ENCODE data around the gene PUSL1.
"Not testable (repeated sequence)": the region's sequence is repeated elsewhere in the genome, so short reads cannot be mapped to it uniquely, and the experiment has no call there.

Gene PUSL1

DNA sequence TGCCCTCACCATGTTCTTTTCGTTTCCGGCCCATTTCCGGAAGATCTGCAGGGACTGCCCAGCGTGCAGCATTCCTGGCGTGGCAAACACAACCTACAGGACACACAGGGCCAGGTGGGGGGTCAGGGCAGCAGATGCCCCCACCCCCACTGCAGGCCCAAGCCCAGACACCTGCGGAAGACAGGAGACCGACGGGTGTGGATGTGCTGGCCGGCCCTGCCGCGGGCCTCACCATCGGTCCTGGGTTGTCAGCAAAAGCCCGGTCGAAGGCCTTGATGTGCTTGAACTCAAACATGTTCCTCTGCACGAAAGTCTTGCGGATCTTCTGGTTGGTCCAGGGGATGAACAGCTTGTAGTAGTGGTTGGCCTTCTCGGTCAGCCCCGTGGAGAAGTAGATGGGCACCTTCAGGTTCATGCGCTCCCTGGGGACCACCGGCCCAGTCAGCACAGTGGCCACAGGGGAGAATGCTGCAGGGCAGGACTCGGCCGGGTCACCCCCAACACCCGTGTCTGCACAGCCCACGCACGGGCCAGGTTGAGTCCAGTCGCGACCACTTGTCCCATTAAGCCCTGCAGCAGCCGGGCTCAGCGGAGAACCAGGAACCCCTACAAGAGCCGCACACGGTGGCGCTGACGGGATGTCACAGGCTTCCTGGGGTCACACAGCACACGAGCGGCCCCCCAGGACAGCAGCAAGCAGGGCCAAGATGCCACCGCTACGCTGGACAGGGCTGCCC is 5.3 kb downstream of the PUSL1 start:
- no peaks in the 10 kb centered on the region for H3K27me3 ChIP-seq (replicated peaks)
- TF ChIP-seq, protein P1, sequence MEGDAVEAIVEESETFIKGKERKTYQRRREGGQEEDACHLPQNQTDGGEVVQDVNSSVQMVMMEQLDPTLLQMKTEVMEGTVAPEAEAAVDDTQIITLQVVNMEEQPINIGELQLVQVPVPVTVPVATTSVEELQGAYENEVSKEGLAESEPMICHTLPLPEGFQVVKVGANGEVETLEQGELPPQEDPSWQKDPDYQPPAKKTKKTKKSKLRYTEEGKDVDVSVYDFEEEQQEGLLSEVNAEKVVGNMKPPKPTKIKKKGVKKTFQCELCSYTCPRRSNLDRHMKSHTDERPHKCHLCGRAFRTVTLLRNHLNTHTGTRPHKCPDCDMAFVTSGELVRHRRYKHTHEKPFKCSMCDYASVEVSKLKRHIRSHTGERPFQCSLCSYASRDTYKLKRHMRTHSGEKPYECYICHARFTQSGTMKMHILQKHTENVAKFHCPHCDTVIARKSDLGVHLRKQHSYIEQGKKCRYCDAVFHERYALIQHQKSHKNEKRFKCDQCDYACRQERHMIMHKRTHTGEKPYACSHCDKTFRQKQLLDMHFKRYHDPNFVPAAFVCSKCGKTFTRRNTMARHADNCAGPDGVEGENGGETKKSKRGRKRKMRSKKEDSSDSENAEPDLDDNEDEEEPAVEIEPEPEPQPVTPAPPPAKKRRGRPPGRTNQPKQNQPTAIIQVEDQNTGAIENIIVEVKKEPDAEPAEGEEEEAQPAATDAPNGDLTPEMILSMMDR (IDR thresholded peaks at IDR 0.05; ENCODE audit: low read depth, low read length, missing control alignments): no peak
- H3K27ac ChIP-seq: no peak overlapping the region
- DNase-seq: no peak
- no peak overlapping the region for H3K4me3 ChIP-seq (ENCODE audit: low read depth, low read length)
- H3K36me3 ChIP-seq (replicated peaks): peaks cover 52% of the 10 kb centered on the region
- in situ Hi-C loops (cut with HindIII; ENCODE audit: low pct_ligation_motif_present, low sequenced_read_pairs): no loop called here

DNA sequence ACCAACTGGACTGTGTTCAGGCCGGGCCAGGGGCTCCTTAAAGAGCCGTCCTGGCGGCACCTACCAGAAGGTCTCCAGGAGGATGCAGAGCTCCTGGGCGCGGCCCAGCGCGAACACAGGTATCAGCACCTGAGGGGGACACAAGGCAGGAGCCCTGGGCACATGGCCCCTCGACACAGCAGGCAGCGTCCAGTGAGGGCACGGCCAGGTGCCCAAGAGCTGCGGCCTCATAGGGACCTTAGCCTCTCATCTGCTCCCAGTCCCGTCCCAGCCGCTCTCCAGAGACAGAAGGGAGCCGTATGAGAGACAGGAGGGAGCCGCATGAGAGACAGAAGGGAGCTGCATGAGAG is 5.8 kb downstream of the PUSL1 start:
- Histone ChIP-seq H3K4me3 (ENCODE audit: low read depth, low read length) (no peak overlapping the region), H3K27ac (no peak overlapping the region), H3K36me3 (replicated peaks) (peaks cover 58% of the 10 kb centered on the region), H3K27me3 (replicated peaks) (no peaks in the 10 kb centered on the region)
- TF ChIP-seq, protein P1 (IDR thresholded peaks at IDR 0.05; ENCODE audit: low read depth, low read length, missing control alignments): no peak
- in situ Hi-C loops (cut with HindIII; ENCODE audit: low pct_ligation_motif_present, low sequenced_read_pairs): no loop called here
- DNase-seq: no peak

DNA sequence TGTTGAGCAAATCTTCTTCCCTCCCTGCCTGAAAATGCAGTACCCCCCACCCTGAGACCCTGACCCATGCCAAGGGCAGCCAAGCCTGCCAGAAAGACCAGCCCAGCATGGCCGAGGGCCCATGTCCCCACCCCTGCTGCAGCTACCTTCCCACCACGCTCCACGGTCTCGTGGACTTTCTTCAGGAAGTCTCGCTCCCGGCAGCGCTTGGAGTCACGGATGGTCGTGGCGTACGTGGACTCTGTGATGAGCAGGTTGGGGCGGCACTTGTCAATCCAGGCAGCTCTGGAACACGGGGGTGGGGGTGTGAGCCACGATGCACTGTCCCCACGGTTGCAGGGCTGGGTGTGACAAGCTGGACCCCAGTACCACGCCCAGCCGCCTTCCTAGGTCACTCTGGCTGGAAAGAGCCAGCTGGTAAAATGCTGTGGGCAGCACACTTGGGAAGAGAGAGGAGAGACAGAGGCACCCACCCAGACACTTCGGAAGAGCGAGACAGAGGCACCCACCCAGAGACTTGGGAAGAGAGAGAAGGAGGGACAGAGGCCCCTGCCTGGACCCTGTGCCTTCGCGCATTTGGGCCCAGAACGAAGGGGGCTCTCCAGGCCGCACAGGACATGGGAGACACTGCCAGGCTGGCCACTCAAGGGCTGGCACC is 6.4 kb downstream of the PUSL1 start:
- no peak overlapping the region for H3K27ac ChIP-seq
- H3K4me3 ChIP-seq (ENCODE audit: low read depth, low read length): no peak overlapping the region
- in situ Hi-C loops (cut with HindIII; ENCODE audit: low pct_ligation_motif_present, low sequenced_read_pairs): no loop called here
- peaks cover 58% of the 10 kb centered on the region for H3K36me3 ChIP-seq (replicated peaks)
- H3K27me3 ChIP-seq (replicated peaks): no peaks in the 10 kb centered on the region
- DNase-seq: no peak
- TF ChIP-seq, protein P1 (IDR thresholded peaks at IDR 0.05; ENCODE audit: low read depth, low read length, missing control alignments): no peak

DNA sequence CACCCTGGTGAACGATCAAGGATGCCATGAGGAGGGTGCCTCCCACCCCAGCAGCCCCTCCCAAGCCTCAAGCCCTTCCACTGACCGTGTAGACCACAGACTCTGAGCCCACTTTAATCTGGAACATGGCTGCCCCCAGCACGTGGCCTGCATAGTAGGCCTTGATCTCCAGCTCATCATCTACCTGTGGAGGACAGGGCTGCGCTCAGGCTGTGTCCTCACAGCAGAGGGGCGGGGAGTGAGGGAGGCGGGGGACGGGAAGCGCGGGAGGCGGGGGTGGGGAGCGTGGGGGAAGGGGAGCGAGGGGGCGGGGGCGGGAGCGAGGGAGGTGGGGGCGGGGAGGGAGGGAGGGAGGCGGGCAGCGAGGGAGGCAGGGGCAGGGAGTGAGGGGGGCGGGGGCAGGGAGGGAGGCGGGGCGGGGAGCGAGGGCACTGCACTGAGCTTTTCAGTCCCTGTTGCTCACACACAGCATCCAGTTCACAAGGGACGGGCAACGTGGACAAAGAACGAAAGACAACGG is 7.1 kb downstream of the PUSL1 start:
- TF ChIP-seq, protein P1 (IDR thresholded peaks at IDR 0.05; ENCODE audit: low read depth, low read length, missing control alignments): no peak
- no peak for DNase-seq
- in situ Hi-C loops (cut with HindIII; ENCODE audit: low pct_ligation_motif_present, low sequenced_read_pairs): no loop called here
- Histone ChIP-seq H3K4me3 (ENCODE audit: low read depth, low read length) (no peak overlapping the region), H3K27me3 (replicated peaks) (no peaks in the 10 kb centered on the region), H3K27ac (no peak overlapping the region), H3K36me3 (replicated peaks) (peaks cover 56% of the 10 kb centered on the region)

DNA sequence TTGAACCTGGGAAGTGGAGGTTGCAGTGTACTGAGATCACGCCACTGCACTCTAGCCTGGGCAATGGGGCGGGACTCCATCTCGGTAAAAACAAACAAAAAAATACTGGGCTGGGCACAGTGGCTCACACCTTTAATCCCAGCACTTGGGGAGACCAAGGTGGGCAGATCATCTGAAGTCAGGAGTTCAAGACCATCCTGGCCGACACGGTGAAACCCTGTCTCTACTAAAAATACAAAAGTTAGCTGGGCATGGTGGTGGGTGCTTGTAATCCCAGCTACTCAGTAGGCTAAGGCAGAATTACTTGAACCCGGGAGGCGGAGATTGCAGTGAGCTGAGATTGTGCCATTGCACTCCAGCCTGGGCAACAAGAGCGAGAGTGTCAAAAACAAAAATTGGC is 7.8 kb downstream of the PUSL1 start:
- H3K4me3 ChIP-seq (ENCODE audit: low read depth, low read length); H3K27me3 ChIP-seq (replicated peaks); H3K27ac ChIP-seq; in situ Hi-C loops (cut with HindIII; ENCODE audit: low pct_ligation_motif_present, low sequenced_read_pairs); DNase-seq: not testable (repeated sequence)
- H3K36me3 ChIP-seq (replicated peaks): peaks cover 53% of the 10 kb centered on the region

DNA sequence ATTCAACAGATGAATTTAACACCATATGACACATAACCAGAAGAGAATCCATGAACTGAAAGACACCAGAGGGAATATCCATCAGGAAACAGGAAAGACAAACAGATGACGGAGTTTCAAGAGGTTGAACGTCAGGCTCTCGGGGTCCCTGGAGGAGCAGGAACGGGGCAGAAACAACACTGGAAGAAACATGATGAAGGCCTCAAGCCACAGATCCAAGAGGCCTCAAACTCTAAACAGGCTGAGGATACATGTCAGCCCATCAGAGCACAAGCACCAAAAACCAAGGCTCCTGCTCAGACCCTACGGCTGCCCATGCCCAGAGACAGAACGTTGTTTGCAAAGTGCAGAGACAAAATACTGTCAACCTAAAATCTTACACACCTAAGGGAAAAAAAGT is 9.0 kb downstream of the PUSL1 start:
- Histone ChIP-seq H3K27ac (no peak overlapping the region), H3K27me3 (replicated peaks) (no peaks in the 10 kb centered on the region), H3K36me3 (replicated peaks) (peaks cover 43% of the 10 kb centered on the region), H3K4me3 (ENCODE audit: low read depth, low read length) (no peak overlapping the region)
- in situ Hi-C loops (cut with HindIII; ENCODE audit: low pct_ligation_motif_present, low sequenced_read_pairs): no loop called here
- TF ChIP-seq, protein P1 (IDR thresholded peaks at IDR 0.05; ENCODE audit: low read depth, low read length, missing control alignments): no peak
- no peak for DNase-seq

Data from brain microvascular endothelial cell (primary cell).